ENCODE results near the gene THRA.

THRA gene

DNA sequence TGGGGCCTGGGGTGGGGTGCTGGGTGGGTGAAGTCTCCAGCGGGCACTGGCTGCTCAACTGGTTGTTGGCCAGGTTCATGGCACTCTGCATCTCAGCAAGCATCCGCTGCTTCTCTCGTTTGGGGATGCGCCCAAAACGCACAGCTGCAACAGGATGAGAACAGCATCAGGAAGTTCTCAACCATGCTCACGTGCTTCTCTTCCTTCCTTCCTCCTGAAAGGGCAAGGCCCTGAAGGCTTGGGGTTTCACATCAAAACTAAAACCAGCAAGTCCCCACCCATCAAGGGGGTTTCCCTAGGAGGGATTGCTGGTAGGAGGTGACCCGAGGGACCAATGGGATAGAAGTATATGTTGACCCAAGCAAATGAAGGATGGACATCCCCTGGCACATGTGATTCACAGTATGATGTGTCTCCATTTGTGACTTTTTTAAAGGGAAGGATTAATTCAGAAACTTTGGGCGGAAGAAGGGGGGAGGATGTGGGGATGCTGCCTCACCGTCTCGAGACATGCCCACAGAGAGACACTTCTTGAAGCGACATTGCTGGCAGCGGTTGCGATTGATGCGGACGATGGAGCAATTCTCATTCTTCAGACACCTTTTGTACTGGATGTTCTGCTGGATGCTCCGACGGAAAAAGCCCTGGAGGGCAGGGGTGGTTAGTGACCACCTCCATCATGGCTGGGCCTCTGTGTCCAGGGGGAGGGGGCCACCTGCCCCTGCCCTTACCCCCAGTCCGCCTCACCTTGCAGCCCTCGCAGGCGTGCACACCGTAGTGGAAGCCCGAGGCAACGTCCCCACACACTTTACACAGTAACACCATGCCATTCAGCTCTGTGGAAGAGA lies 33.4 kb downstream of the THRA start:
- in situ Hi-C loops (cut with MboI; ENCODE audit: low sequenced_read_pairs), result no loop called here

DNA sequence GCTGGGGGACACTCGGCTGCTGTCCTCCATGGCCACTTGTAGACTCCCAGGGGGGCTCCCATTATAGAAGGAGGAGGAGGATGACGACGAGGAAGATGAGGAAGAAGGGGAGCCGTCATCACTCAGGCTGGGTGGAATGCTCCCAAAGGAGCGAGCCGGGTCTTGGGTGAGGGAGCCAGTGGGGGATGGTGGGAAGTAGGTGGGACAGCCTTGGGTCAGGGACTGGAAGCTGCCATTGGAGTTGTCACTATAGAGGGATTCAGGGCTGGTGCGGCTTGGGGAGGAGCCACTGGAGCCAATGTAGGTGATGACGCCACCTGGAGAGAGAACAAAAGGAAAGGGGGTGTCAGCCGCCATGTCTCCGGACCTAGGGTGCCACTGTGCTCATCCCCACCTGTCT lies 34.3 kb downstream of the THRA start:
- in situ Hi-C loops (cut with MboI; ENCODE audit: low sequenced_read_pairs), result no loop called here

DNA sequence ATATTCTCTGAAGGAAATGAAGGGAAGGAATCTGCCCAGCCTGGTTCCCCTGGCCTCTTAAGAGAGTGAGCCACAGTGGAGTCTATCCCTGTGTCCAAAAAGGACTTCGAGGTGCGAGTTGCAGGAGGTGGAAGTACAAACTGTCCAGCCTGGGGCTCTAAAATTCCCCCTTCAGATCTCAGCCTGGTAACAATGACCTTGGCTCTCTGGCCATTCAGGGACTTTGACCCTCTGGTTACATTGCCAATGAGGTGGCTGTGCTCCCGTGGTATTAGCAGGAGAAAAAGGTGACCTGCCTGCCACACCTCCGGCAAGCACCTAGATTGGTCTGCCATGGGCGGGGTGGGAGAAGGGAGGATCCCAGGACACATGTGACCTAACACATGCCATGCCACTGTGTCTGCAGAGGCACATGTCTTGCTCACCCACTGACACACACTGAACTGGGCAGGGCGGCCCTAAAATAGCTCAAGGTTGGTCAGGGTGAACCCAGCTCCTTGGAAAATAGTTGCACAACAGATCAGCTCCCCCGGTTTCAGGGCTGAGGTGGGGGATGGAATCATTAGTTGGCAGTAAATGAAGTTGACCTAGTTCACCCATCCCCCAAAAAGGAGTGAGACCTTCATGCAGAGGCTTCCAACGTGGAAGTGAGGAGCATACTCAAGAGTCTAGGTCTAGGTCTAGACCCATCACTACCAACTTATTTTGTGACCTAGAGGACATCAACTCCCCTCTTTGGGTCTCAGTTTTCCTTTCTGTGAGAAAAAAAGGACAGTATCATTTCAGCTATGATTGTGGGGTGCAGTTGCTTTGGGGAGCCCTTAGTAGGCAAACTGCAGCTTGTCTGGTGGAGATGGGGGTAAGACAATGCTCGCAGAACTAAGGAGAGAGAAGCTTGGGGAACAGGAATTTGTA lies 35.4 kb downstream of the THRA start:
- in situ Hi-C loops (cut with MboI; ENCODE audit: low sequenced_read_pairs), result no loop called here

DNA sequence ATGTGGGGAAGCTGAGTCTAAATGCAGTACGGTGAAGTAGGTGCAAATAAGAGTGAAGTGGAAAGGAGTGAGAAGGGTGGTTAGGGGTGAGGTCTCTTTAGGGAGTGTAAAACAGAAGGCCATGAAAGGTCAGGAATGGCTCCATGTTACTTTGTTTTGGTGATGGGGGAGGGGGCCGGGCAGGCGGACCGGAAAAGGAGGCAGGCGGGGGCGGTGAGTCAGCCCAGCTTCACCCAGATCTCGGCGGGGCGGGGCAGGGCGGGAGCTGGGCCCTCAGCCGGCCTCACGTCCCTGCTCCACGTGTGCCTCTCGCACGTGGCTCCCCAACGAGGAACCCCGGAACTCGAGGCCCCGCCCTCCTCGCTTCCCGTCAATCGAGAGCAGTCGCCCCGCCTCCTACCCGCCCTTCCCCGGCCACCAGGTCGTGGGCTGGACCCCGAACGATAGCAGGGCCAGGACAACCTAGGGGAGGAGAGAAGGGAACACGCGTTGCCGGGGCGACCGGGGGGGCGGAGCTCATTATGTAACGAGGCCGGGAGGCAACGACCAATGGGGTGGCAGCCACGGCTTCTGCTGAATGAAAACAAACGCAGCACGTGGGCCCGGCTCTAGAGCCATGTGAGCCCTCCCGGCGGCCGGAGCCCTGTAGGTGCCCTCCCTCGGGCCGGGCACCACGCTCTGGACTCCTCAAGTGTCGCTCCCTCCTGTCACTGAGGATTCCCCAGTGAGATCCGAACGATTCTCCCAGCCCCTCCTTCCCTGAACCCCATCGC lies 36.3 kb downstream of the THRA start:
- in situ Hi-C loops (cut with MboI; ENCODE audit: low sequenced_read_pairs), result no loop called here

DNA sequence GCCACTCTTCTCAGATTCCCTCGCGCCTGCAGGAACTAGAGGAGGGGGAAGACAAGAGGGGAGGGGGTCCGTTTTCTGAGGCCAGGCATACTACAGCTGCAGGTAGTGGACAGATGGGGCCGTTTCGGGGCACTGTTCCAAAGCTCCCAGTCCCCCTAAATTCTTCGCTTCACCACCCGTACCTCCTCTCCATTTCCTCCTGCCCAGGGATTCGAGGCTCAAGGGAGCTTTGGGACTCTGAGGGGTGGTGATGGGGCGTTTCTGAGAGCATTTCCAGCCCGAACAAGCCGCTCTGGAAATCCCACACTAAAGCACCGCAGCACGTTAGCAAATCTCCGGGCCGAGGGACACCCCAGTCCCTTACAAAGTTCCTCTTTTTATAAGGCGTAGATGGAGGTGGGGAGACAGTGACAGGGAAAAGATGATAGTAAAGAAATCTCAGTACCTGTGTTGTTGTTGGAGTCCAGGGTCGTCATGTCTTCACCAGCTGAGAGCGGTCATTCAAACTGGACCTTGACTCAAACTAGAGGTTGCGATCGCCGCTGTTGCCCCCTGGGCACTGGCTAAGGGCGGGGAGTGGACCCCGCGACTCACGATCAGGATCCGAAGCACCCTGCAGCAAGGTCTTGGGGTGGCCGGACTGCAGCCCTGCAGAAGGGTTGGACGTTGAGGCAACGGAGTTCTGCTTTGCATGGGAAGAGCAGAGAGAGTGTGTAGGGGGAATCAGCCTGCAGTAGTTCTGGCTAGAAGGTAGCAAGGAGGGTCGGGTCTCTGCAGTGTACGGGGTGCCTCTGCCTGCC lies 37.1 kb downstream of the THRA start:
- in situ Hi-C loops (cut with MboI; ENCODE audit: low sequenced_read_pairs), result no loop called here

DNA sequence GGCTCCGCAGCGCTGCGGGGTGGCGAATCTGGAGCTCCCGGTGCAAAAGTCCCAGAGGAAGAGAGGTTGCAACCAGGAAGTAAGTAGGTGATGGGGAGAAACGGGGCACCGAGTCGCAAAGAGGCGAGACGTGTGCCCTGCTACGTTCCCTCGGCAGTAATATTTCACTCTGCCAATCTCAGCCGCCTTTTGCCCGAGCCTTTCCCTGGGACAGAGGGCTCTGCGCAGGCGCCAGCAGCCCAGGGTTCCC lies 37.6 kb downstream of the THRA start, which contains the start of gene NR1D1:
TSS of gene NR1D1 (minus strand) at position 171 of the 250 bp plus-strand sequence. CDS start 495 bp downstream, outside the sequence.
- in situ Hi-C loops (cut with MboI; ENCODE audit: low sequenced_read_pairs), result no loop called here

DNA sequence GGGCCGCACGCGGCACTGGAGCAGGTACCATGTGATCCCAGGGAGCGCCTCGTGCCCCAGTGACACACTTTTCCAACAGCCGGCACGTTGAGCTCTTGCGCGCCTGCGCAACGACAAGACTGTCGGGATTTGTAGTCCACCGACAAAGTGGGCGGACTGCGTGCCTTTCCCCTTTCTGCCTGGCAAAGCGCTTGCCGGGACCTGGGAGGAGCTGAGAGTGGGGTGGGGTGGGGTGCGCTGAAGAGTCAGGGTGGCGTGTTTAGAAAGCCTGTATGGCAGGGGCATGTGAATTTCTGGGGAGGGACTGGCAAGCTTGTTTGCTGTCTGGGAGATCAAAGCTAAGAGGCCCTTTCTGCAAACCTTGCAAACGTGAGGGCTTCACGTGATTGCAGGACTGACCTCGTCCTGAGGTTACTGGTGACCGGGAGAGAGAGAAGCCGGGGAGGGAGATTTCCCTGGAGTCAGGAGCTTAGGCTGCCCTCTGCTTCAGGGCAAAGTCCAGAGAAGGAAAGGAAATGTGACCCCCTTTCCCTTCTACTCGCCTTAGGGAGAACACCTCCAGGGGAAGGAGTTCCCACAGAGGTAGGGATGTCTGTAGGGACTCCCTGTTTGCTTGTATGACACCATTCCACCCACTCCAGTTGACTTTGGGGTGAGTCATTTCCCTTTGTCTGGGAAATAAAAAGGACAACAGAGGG lies 38.1 kb downstream of the THRA start:
- in situ Hi-C loops (cut with MboI; ENCODE audit: low sequenced_read_pairs), result no loop called here

DNA sequence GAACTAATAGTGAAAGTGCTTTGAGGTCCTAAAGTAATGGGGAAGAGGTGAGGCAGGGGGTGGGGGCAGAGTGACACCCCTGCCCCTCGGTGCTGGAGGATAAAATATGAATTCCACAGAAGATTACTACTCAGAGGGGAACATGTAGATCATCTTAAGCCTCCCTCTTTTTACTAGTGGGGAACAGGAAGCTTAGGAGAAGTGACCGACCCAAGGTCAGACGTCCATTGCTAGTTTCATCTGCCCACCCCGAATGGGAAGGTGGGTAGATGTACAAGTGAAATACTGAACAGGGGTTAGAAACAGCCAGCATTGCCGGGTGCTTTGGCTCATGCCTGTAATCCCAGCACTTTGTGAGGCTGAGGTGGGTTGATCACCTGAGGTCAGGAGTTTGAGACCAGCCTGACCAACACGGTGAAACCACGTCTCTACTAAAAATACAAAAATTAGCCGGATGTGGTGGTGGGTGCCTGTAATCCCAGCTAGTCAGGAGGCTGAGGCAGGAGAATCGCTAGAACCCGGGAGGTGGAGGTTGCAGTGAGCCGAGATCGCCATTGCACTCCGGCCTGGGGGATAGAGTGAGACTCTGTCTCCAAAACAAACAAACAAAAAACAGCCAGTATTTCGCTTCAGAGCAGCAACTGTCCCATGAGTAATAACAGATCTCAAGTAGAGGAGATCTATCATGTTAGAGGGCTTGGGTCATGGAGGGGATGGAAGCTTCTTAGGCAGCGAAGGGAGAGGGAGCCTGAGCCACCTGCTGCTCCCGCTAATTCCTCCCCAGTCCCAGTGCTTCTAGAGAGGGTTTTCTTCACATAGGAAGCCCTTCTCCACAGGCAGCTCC lies 38.8 kb downstream of the THRA start:
- in situ Hi-C loops (cut with MboI; ENCODE audit: low sequenced_read_pairs), result no loop called here

DNA sequence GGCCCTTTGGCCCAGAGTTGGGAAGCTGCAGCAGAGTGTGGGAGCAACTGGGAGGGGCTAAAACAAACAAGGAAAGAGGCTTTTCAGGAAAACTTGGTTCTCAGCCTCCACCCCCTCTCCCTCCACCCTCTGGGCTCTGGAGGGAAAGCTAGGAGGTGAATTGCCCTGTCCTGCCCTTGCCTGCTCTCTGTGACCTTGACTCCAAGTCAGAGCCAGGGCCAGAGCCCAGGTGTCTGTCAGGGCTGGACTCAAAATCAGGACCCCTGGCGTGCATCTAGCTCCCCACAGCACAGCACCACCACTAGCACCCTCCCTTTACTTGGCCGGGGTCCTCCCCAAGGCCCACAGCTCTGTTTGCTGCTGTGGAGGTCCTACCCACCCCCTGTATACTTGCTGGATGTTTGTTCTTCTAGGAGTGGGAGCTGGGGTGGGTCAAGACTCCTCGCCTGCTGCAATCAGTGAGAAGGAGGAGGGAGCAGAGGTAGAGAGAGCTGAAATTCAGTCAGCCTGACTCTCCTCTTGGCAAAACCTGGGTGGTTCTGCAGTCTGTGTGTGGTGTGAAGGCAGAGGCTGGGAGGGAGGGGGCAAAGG lies 40.4 kb downstream of the THRA start:
- in situ Hi-C loops (cut with MboI; ENCODE audit: low sequenced_read_pairs), result no loop called here

DNA sequence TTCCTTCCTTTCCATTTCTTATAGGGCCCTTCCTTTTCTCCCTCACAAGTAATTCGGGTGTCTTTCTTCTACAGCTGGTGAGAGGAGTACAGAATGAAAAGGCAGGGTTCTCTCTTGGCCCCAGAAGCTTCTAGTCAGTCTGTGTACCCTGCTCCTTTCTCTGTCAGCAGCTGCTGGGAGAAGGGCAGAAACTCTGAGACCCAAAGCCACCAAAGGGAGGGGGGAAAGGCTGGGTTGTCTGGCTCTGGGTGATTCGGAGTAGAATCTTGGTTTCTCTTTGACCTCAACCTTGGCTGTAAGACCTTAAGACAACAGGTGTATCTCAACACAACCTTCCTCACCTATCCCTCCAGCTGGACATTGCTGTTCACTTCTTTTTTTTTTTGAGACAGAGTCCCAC lies 40.9 kb downstream of the THRA start:
- in situ Hi-C loops (cut with MboI; ENCODE audit: low sequenced_read_pairs), result no loop called here

DNA sequence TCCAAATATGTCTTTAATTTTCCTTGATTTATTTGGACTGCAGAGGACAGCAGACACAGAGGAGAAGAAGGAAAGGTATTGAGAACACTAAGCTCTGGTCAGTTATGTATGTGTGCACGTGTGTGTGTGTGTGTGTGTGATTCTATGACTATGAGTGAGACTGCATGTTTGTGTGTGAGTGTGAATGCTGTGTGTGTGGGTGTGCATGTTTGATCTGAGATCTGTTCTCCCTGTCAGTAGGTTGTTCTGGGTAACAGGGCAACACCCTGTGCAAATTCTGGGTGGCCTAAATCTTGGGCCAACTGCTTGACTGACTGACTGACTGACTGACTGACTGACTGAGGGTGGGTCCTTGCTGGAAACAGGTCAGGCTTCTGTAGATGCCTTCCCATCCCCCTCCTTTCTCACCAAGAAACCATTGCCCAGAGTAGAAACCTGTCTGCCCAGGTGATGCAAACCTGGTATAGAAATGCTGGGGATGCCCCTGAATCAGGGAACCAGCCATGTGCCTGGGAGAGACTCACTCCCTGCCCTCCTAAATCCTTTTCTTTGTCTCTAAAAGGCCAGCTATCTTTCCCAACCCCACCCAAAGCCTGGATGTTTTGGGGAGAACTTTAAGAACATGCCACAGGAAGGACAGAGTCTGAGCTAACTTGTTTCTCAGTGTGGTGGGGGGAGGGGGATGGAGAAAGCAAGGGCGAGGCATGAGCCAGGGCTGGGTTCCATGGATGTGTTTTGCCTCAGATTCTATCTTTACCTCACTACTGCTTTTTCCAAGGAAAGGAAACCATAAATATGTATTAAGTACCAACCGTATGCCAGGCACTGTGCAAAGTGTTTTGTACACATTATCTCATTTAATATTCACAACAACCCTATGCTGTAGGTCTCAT lies 42.1 kb downstream of the THRA start:
- in situ Hi-C loops (cut with MboI; ENCODE audit: low sequenced_read_pairs), result no loop called here

DNA sequence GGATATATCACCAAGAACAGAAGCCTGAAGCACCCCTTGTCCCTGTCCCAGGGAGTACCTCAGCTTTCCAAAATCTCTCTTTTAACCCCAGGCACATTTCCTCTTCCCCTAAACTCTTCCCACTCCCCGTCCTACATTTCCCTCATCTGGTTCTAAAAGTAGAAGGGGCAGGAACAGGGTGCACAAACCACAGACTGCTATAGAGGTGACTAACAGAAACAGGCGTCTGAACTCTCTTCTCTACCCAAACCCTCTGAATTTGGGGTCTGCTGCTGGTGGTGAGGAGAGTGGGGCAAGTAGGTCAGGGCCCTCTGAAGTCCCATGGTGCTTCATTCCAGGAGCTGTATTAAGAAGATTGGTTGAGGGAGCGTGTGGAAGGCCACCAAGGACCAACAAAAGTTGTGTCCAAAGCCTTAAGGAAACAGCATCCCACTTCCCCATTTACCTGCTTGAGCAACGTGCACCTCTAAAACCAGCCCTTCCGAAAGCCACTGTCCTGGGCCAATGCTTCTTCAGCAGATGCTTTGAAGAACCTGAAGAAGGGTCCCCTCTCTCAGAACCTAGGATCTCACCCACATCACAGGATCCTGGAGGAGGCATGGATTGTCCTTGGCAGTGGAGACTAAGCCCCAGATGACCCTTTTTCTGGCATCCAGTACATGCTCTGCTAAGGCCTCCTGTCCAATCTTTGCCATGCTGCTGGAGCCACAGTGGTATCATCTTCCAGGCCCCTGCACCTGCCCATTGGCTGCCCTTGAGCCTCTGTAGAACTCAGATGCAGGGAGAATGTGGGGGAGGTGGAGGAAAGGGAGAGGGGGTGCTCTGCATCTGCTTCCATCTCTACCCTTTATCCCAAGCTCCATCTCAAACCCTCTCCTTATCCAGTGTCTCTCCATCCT lies 43.3 kb downstream of the THRA start:
- in situ Hi-C loops (cut with MboI; ENCODE audit: low sequenced_read_pairs), result no loop called here

DNA sequence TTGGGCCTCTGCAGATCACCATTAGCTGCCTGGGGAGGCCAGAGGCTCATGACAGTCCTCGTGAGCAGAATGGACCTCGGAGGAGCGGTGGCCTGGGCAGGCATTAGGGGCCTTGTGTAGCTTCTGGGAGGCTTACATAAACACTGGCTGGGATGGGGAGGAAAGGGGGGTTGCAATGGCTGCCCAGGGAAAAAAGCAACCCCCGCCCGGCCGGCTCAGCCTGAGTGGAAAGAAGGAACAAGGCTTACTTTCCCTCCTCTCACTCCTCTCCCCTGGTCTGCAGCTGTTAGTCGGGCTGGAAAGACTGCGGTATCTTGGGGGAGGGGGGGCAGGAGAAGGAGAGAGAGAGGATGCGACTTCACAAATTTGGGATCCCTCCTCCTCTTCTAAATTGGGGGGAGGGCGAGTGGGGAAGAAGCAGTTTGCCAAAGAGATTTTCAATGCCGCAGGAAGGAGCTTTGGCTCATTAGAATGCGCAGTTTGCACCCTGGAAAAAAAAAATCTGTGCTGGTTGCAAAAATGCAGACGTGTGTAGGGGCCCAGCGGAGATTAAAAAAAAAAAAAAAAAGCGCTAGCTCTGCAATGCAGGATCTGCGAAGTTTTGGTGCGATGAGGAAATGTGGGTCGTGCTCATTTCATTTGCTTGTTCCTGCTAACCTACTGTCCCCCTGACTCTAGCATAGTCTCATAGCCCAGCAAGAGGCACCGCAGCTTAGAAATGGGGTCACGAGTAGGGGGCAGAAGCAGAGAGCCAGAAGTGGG lies 44.2 kb downstream of the THRA start:
- in situ Hi-C loops (cut with MboI; ENCODE audit: low sequenced_read_pairs), result no loop called here

DNA sequence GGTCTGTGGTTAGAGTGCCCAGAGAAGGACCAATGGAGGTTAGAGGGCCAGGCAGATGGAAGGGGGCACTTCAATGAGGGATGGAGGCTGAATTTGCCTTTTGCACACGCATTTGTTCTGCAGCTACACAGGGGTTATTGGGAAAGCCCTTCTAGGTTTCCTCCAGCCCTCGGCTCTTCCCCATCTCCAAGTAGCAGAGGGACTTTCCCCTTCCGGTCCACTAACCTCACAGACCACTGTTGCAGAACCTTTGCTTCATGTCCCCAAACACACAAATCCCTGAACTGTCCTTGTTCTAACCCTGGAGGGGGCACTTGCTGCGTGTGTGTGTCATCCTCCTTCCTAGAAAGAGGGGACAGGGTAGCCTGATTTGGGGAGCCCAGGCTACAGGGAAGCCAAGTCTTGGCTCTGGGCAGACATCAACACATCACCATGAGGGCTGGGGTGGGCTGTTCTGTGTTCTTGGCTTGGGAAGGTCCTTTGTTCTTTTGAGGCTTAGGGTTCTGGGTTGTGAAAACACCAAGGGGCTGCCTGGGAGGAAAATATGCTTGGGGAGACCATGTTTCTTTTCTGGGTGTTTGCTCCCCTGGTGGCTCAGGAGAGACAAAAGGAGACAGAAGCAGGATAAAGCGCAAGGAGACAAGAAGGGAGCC lies 44.9 kb downstream of the THRA start:
- in situ Hi-C loops (cut with MboI; ENCODE audit: low sequenced_read_pairs), result no loop called here
